ENCODE data around the gene SNRPN.

DNA sequence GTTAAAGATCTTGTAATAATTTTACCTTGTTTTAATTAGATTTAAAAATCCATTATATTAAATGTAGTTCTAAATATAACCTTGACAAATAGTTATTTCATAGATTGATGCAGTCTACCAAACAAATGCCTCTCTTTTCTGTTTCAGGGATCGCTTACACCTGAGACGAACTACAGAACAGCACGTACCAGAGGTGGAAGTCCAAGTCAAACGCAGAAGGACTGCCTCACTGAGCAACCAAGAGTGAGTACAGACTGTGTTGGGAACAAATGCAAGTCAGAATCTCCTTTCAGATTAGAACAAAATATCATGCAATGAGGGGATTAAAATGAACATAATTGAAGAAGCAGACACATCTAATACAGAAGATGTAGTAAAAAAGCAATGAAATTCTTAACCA lies 7.2 kb downstream of the SNRPN start:
- TF ChIP-seq ZNF621 (tag by site-specific recombination; IDR thresholded peaks at IDR 0.05), result no peak
- TF ChIP-seq YY1 (tag by site-specific recombination; IDR thresholded peaks at IDR 0.05), result no peak
- TF ChIP-seq, protein P1, sequence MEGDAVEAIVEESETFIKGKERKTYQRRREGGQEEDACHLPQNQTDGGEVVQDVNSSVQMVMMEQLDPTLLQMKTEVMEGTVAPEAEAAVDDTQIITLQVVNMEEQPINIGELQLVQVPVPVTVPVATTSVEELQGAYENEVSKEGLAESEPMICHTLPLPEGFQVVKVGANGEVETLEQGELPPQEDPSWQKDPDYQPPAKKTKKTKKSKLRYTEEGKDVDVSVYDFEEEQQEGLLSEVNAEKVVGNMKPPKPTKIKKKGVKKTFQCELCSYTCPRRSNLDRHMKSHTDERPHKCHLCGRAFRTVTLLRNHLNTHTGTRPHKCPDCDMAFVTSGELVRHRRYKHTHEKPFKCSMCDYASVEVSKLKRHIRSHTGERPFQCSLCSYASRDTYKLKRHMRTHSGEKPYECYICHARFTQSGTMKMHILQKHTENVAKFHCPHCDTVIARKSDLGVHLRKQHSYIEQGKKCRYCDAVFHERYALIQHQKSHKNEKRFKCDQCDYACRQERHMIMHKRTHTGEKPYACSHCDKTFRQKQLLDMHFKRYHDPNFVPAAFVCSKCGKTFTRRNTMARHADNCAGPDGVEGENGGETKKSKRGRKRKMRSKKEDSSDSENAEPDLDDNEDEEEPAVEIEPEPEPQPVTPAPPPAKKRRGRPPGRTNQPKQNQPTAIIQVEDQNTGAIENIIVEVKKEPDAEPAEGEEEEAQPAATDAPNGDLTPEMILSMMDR (tag by site-specific recombination; IDR thresholded peaks at IDR 0.05), result no peak
- TF ChIP-seq ZNF121 (tag by site-specific recombination; IDR thresholded peaks at IDR 0.05), result no peak
- TF ChIP-seq, protein P2, sequence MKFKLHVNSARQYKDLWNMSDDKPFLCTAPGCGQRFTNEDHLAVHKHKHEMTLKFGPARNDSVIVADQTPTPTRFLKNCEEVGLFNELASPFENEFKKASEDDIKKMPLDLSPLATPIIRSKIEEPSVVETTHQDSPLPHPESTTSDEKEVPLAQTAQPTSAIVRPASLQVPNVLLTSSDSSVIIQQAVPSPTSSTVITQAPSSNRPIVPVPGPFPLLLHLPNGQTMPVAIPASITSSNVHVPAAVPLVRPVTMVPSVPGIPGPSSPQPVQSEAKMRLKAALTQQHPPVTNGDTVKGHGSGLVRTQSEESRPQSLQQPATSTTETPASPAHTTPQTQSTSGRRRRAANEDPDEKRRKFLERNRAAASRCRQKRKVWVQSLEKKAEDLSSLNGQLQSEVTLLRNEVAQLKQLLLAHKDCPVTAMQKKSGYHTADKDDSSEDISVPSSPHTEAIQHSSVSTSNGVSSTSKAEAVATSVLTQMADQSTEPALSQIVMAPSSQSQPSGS (tag by site-specific recombination; IDR thresholded peaks at IDR 0.05; ENCODE audit: low read depth), result no peak
- TF ChIP-seq ZNF792 (tag by site-specific recombination; IDR thresholded peaks at IDR 0.05), result no peak
- no peak for TF ChIP-seq ZNF292 (tag by site-specific recombination; IDR thresholded peaks at IDR 0.05; ENCODE audit: borderline replicate concordance, low read depth)
- TF ChIP-seq ZNF48 (tag by site-specific recombination; IDR thresholded peaks at IDR 0.05), result no peak
- TF ChIP-seq, protein P3, sequence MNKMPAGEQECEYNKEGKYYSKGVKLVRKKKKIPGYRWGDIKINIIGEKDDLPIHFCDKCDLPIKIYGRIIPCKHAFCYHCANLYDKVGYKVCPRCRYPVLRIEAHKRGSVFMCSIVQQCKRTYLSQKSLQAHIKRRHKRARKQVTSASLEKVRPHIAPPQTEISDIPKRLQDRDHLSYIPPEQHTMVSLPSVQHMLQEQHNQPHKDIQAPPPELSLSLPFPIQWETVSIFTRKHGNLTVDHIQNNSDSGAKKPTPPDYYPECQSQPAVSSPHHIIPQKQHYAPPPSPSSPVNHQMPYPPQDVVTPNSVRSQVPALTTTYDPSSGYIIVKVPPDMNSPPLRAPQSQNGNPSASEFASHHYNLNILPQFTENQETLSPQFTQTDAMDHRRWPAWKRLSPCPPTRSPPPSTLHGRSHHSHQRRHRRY (tag by site-specific recombination; IDR thresholded peaks at IDR 0.05), result no peak
- TF ChIP-seq, protein P4, sequence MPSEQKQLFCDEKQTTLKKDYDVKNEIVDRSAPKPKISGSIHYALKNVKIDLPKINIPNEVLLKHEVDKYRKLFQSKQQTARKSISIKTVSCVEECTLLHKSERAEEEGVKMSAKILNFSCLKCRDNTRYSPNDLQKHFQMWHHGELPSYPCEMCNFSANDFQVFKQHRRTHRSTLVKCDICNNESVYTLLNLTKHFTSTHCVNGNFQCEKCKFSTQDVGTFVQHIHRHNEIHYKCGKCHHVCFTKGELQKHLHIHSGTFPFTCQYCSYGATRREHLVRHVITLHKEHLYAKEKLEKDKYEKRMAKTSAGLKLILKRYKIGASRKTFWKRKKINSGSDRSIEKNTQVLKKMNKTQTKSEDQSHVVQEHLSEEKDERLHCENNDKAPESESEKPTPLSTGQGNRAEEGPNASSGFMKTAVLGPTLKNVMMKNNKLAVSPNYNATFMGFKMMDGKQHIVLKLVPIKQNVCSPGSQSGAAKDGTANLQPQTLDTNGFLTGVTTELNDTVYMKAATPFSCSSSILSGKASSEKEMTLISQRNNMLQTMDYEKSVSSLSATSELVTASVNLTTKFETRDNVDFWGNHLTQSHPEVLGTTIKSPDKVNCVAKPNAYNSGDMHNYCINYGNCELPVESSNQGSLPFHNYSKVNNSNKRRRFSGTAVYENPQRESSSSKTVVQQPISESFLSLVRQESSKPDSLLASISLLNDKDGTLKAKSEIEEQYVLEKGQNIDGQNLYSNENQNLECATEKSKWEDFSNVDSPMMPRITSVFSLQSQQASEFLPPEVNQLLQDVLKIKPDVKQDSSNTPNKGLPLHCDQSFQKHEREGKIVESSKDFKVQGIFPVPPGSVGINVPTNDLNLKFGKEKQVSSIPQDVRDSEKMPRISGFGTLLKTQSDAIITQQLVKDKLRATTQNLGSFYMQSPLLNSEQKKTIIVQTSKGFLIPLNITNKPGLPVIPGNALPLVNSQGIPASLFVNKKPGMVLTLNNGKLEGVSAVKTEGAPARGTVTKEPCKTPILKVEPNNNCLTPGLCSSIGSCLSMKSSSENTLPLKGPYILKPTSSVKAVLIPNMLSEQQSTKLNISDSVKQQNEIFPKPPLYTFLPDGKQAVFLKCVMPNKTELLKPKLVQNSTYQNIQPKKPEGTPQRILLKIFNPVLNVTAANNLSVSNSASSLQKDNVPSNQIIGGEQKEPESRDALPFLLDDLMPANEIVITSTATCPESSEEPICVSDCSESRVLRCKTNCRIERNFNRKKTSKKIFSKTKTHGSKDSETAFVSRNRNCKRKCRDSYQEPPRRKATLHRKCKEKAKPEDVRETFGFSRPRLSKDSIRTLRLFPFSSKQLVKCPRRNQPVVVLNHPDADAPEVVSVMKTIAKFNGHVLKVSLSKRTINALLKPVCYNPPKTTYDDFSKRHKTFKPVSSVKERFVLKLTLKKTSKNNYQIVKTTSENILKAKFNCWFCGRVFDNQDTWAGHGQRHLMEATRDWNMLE (tag by site-specific recombination; conservative IDR thresholded peaks at IDR 0.05; ENCODE audit: low read depth), result no peak
- TF ChIP-seq GLI2 (tag by site-specific recombination; IDR thresholded peaks at IDR 0.05; ENCODE audit: borderline replicate concordance, low read depth), result no peak
- no peak for TF ChIP-seq ZNF776 (tag by site-specific recombination; IDR thresholded peaks at IDR 0.05; ENCODE audit: borderline replicate concordance)

Data from HEK293 (cell line).